ENCODE results near the gene R3HDML.
"Not testable (repeated sequence)": the region's sequence is repeated elsewhere in the genome, so short reads cannot be mapped to it uniquely, and the experiment has no call there.

R3HDML gene

GRCh38 chr20:44344723-44345122 is 7.9 kb downstream of the R3HDML start:
- DNase-seq (ENCODE audit: low read depth), result no peak
- TF ChIP-seq CTCF (IDR thresholded peaks at IDR 0.05; ENCODE audit: control insufficient read depth, extremely low read depth, insufficient read depth), result no peak
- H3K4me3 ChIP-seq (ENCODE audit: low read depth, low read length), result no peak overlapping the region

- no peak for TF ChIP-seq CTCF (IDR thresholded peaks at IDR 0.05; ENCODE audit: control insufficient read depth, extremely low read depth, insufficient read depth)
- H3K4me3 ChIP-seq (ENCODE audit: low read depth, low read length), result no peak overlapping the region
- no peak for DNase-seq (ENCODE audit: low read depth)
Measured at GRCh38 chr20:44345147-44345546, 8.3 kb downstream of the R3HDML start.

GRCh38 chr20:44345941-44346340 is 9.1 kb downstream of the R3HDML start:
- H3K4me3 ChIP-seq (ENCODE audit: low read depth, low read length); DNase-seq (ENCODE audit: low read depth): not testable (repeated sequence)

GRCh38 chr20:44348168-44348659 is 11.4 kb downstream of the R3HDML start:
- no peak overlapping the region for H3K4me3 ChIP-seq (ENCODE audit: low read depth, low read length)
- no peak for TF ChIP-seq CTCF (IDR thresholded peaks at IDR 0.05; ENCODE audit: control insufficient read depth, extremely low read depth, insufficient read depth)
- no peak for DNase-seq (ENCODE audit: low read depth)

GRCh38 chr20:44349349-44349748 is 12.5 kb downstream of the R3HDML start:
- no peak for TF ChIP-seq CTCF (IDR thresholded peaks at IDR 0.05; ENCODE audit: control insufficient read depth, extremely low read depth, insufficient read depth)
- DNase-seq (ENCODE audit: low read depth), result no peak
- H3K4me3 ChIP-seq (ENCODE audit: low read depth, low read length), result no peak overlapping the region

- no peak for TF ChIP-seq CTCF (IDR thresholded peaks at IDR 0.05; ENCODE audit: control insufficient read depth, extremely low read depth, insufficient read depth)
- DNase-seq (ENCODE audit: low read depth), result no peak
- no peak overlapping the region for H3K4me3 ChIP-seq (ENCODE audit: low read depth, low read length)
Measured at GRCh38 chr20:44350567-44350966, 13.7 kb downstream of the R3HDML start.

GRCh38 chr20:44354979-44355497 is 18.2 kb downstream of the R3HDML start:
- TF ChIP-seq CTCF (IDR thresholded peaks at IDR 0.05; ENCODE audit: control insufficient read depth, extremely low read depth, insufficient read depth), result no peak
- DNase-seq (ENCODE audit: low read depth), result no peak
- H3K4me3 ChIP-seq (ENCODE audit: low read depth, low read length), result no peak overlapping the region
